HCT116 (cell line): ENCODE data around the gene GSKIP. TPM values are rescaled to one million over a fixed set of nuclear protein-coding genes. Genes with fewer than 3 reads are reported as not detected.

ENCODE experiments used
- ATAC-seq: fragments of 200-7000 bp; cut with Tn5 transposase; 2 replicates; pipeline ENCODE4 v1.9.1; 2020; ENCODE audit warnings: mild to moderate bottlenecking, moderate library complexity
- BruUV-seq: library from RNA; stranded (reverse); fragments of 400-500 nt; replicated peaks from 2 replicates; lab custom pipeline; 2021; lab: Mats Ljungman, UMichigan
- CTCF ChIA-PET: fragments of 300-600 bp; sonication (Branson Sonifier 250); formaldehyde crosslinking; loops from one replicate; lab custom pipeline; 2021; ENCODE audit warnings: antibody characterized with exemption; lab: Charles Lee
- POLR2A ChIA-PET: fragments of 300-600, 350-600 bp; sonication (Branson Sonifier 250); formaldehyde crosslinking; loops from one replicate; lab custom pipeline; 2021; ENCODE audit warnings: antibody characterized with exemption; lab: Charles Lee
- RAD21 ChIA-PET, 2 experiments: fragments of 300-600 bp; sonication (Branson Sonifier 250); formaldehyde crosslinking; loops; one replicate each; lab custom pipeline; 2023; ENCODE audit warnings: low total read pairs in 2 of 2; ENCODE audit not compliant: uncharacterized antibody in 2 of 2, unreplicated experiment in 2 of 2, low non-redundant PET in 1 of 2; lab: Charles Lee
- DNase-seq: peaks from one replicate; pipeline ENCODE4 v3.0.0-alpha.2; 2010; ENCODE audit warnings: low read depth, low spot score
- H2AFZ ChIP-seq: fragments of 200-600 bp; shearing (Covaris generic), sonication (generic); 2 replicates; pipeline ENCODE4 v1.6.1; 2017; ENCODE audit warnings: low read depth, mixed run types, mixed read lengths, antibody characterized with exemption, low read length; ENCODE audit not compliant: poor library complexity, severe bottlenecking
- H3K27ac ChIP-seq: 2 replicates; pipeline ENCODE4 v1.5.1; 2012; ENCODE audit warnings: low read depth, low read length
- H3K27me3 ChIP-seq: fragments of 200-600 bp; sonication (generic); 2 replicates; pipeline ENCODE4 v1.6.1; 2016; ENCODE audit warnings: mixed run types, low read length, mixed read lengths; ENCODE audit not compliant: insufficient read depth
- H3K36me3 ChIP-seq, 2 experiments: fragments of 200-500 bp in 1 of 2; fragments of 200-600 bp in 1 of 2; sonication (Bioruptor generic) in 1 of 2; sonication (generic) in 1 of 2; 2 replicates each; pipeline versions ENCODE4 v1.5.1 to v1.6.1; 2014 to 2016; ENCODE audit warnings: low read length in 2 of 2, inconsistent platforms in 1 of 2, mixed read lengths in 1 of 2, mixed run types in 1 of 2; ENCODE audit not compliant: insufficient read depth in 2 of 2, control insufficient read depth in 1 of 2
- H3K4me1 ChIP-seq, 2 experiments: fragments of 200-600 bp in 1 of 2; sonication (generic) in 1 of 2; 2 replicates each; pipeline versions ENCODE4 v1.5.1 to v1.6.1; 2012 to 2017; ENCODE audit warnings: low read length in 2 of 2, inconsistent platforms in 1 of 2, mild to moderate bottlenecking in 1 of 2, mixed read lengths in 1 of 2, mixed run types in 1 of 2, moderate library complexity in 1 of 2; ENCODE audit not compliant: insufficient read depth in 2 of 2, control insufficient read depth in 1 of 2
- H3K4me2 ChIP-seq: fragments of 200-600 bp; sonication (generic); 2 replicates; pipeline ENCODE4 v1.6.1; 2017; ENCODE audit warnings: mixed run types, low read length, mixed read lengths
- H3K4me3 ChIP-seq, 2 experiments: fragments of 200-600 bp in 1 of 2; sonication (generic) in 1 of 2; replicated peaks in 1 of 2; 2 replicates each; pipeline ENCODE4 v1.5.1; 2011 to 2016; ENCODE audit warnings: low read length in 2 of 2, control low read depth in 1 of 2, low read depth in 1 of 2, mild to moderate bottlenecking in 1 of 2, mixed read lengths in 1 of 2, mixed run types in 1 of 2
- H3K79me2 ChIP-seq: fragments of 200-600 bp; sonication (generic); 2 replicates; pipeline ENCODE4 v1.6.1; 2017; ENCODE audit warnings: mild to moderate bottlenecking, mixed run types, low read length, moderate library complexity, mixed read lengths; ENCODE audit not compliant: insufficient read depth
- H3K9ac ChIP-seq: fragments of 200-600 bp; sonication (generic); 2 replicates; pipeline ENCODE4 v1.6.1; 2016; ENCODE audit warnings: low read length, mixed read lengths
- H3K9me2 ChIP-seq: fragments of 200-600 bp; sonication (generic), shearing (Covaris generic); 2 replicates; pipeline ENCODE4 v1.6.1; 2017; ENCODE audit warnings: mixed run types, mild to moderate bottlenecking, moderate library complexity; ENCODE audit not compliant: insufficient read depth
- H3K9me3 ChIP-seq, 2 experiments: fragments of 200-500 bp in 1 of 2; fragments of 200-600 bp in 1 of 2; sonication (Bioruptor generic) in 1 of 2; sonication (generic) in 1 of 2; 2 replicates each; pipeline ENCODE4 v1.6.1; 2014 to 2017; ENCODE audit warnings: low read length in 2 of 2, mixed read lengths in 2 of 2, inconsistent platforms in 1 of 2, low read depth in 1 of 2, mild to moderate bottlenecking in 1 of 2, mixed run types in 1 of 2, moderate library complexity in 1 of 2; ENCODE audit not compliant: control insufficient read depth in 1 of 2, insufficient read depth in 1 of 2
- H4K20me1 ChIP-seq: fragments of 200-600 bp; sonication (generic), shearing (Covaris generic); 2 replicates; pipeline ENCODE4 v1.6.1; 2017; ENCODE audit warnings: mixed run types, mild to moderate bottlenecking, moderate library complexity; ENCODE audit not compliant: insufficient read depth
- CEBPB ChIP-seq: IDR thresholded peaks from 2 replicates; pipeline ENCODE4 v1.6.1; 2012; ENCODE audit warnings: low read depth
- CTCF ChIP-seq, 3 experiments: fragments of 200-600 bp in 1 of 3; sonication (generic) in 1 of 3; IDR thresholded peaks in 2 of 3; conservative IDR thresholded peaks in 1 of 3; 2 replicates each; pipeline ENCODE4 v1.5.1; 2012 to 2017; ENCODE audit warnings: low read depth in 2 of 3, low read length in 2 of 3, antibody characterized with exemption in 1 of 3, borderline replicate concordance in 1 of 3, control low read depth in 1 of 3, mild to moderate bottlenecking in 1 of 3, mixed read lengths in 1 of 3, mixed run types in 1 of 3, moderate library complexity in 1 of 3; ENCODE audit not compliant: insufficient read depth in 1 of 3
- EGR1 ChIP-seq: IDR thresholded peaks from 2 replicates; pipeline ENCODE4 v1.6.1; 2012; ENCODE audit warnings: low read depth
- ELF1 ChIP-seq: IDR thresholded peaks from 2 replicates; pipeline ENCODE4 v1.6.1; 2012; ENCODE audit warnings: low read depth, borderline replicate concordance
- EZH2 ChIP-seq: fragments of 200-600 bp; sonication (generic); IDR thresholded peaks from 2 replicates; pipeline ENCODE4 v1.6.1; 2017; ENCODE audit warnings: antibody characterized with exemption, mixed run types
- FOSL1 ChIP-seq: IDR thresholded peaks from 2 replicates; pipeline ENCODE4 v1.6.1; 2012; ENCODE audit warnings: low read depth
- JUND ChIP-seq: IDR thresholded peaks from 2 replicates; pipeline ENCODE4 v1.6.1; 2012
- POLR2AphosphoS5 ChIP-seq: IDR thresholded peaks from 2 replicates; pipeline ENCODE4 v1.6.1; 2011; ENCODE audit warnings: mild to moderate bottlenecking, low read depth, low read length, moderate library complexity
- RAD21 ChIP-seq: IDR thresholded peaks from 2 replicates; pipeline ENCODE4 v1.6.1; 2012; ENCODE audit warnings: low read depth, mild to moderate bottlenecking
- SIN3A ChIP-seq: IDR thresholded peaks from 2 replicates; pipeline ENCODE4 v1.6.1; 2012; ENCODE audit warnings: low read depth
- SP1 ChIP-seq: IDR thresholded peaks from 2 replicates; pipeline ENCODE4 v1.6.1; 2012; ENCODE audit warnings: low read depth
- SRF ChIP-seq: IDR thresholded peaks from 2 replicates; pipeline ENCODE4 v1.6.1; 2012; ENCODE audit warnings: low read depth
- TCF7L2 ChIP-seq: IDR thresholded peaks from 2 replicates; pipeline ENCODE4 v1.7.0; 2011; ENCODE audit warnings: borderline replicate concordance, inconsistent platforms; ENCODE audit not compliant: insufficient read depth, insufficient read length; ENCODE audit errors: extremely low read depth
- YY1 ChIP-seq: IDR thresholded peaks from 2 replicates; pipeline ENCODE4 v1.6.1; 2011; ENCODE audit warnings: low read length, low read depth, moderate library complexity, mild to moderate bottlenecking; ENCODE audit not compliant: insufficient replicate concordance; ENCODE audit errors: extremely low read depth
- intact Hi-C: fragments of 100-400 bp; cut with micrococcal nuclease; formaldehyde crosslinking; loops from 2 replicates; pipeline ENCODE4 v1.10.0; 2022
- total RNA-seq: library from RNA; stranded (reverse); gene quantifications from one replicate; pipeline ENCODE4 v1.2.1, GENCODE V29; 2021; ENCODE audit not compliant: unreplicated experiment
- TF ChIP-seq, protein P1 (sequence below): IDR thresholded peaks from 2 replicates; pipeline ENCODE4 v1.6.1; 2012; ENCODE audit warnings: low read depth

The GSKIP gene
- total RNA-seq, 1 experiment from 2014 or later, result 21.7 TPM

- H3K36me3 ChIP-seq, result 0 out of 4 replicates have a peak, but pooled peaks cover 0 to 8% of the 10 kb centered on the region in 2 experiments
- H3K4me1 ChIP-seq, result no peaks in the 10 kb centered on the region
- H3K27me3 ChIP-seq, result no peaks in the 10 kb centered on the region
- ChIA-PET POLR2A (no interaction called here), CTCF (no interaction called here), RAD21 (no interaction called here)
- H3K9me2 ChIP-seq, result no peaks in the 10 kb centered on the region
- no peaks in the 10 kb centered on the region for H3K79me2 ChIP-seq
- no peaks in the 10 kb centered on the region for H3K9me3 ChIP-seq
- no peak overlapping the region for H3K9ac ChIP-seq
- TF ChIP-seq JUND (no peak), CEBPB (no peak), CTCF (IDR thresholded peaks at IDR 0.05 in 2 of 3, conservative IDR thresholded peaks at IDR 0.05 in 1 of 3; ENCODE audit: borderline replicate concordance in 1 of 3, insufficient read depth in 1 of 3, low read depth in 2 of 3, low read length in 2 of 3) (no peak), ELF1 (no peak), TCF7L2 (no peak), EGR1 (no peak), SRF (no peak), SIN3A (no peak), POLR2AphosphoS5 (no peak), SP1 (no peak), YY1 (no peak), FOSL1 (no peak), EZH2 (no peak), RAD21 (no peak)
- TF ChIP-seq, protein P1, sequence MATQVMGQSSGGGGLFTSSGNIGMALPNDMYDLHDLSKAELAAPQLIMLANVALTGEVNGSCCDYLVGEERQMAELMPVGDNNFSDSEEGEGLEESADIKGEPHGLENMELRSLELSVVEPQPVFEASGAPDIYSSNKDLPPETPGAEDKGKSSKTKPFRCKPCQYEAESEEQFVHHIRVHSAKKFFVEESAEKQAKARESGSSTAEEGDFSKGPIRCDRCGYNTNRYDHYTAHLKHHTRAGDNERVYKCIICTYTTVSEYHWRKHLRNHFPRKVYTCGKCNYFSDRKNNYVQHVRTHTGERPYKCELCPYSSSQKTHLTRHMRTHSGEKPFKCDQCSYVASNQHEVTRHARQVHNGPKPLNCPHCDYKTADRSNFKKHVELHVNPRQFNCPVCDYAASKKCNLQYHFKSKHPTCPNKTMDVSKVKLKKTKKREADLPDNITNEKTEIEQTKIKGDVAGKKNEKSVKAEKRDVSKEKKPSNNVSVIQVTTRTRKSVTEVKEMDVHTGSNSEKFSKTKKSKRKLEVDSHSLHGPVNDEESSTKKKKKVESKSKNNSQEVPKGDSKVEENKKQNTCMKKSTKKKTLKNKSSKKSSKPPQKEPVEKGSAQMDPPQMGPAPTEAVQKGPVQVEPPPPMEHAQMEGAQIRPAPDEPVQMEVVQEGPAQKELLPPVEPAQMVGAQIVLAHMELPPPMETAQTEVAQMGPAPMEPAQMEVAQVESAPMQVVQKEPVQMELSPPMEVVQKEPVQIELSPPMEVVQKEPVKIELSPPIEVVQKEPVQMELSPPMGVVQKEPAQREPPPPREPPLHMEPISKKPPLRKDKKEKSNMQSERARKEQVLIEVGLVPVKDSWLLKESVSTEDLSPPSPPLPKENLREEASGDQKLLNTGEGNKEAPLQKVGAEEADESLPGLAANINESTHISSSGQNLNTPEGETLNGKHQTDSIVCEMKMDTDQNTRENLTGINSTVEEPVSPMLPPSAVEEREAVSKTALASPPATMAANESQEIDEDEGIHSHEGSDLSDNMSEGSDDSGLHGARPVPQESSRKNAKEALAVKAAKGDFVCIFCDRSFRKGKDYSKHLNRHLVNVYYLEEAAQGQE, result no peak
- intact Hi-C loops, result no loop called here
- no peak for ATAC-seq
- H3K4me2 ChIP-seq, result no peak overlapping the region
- no peak overlapping the region for H3K27ac ChIP-seq
- no peak overlapping the region for H2AFZ ChIP-seq
- no TSS peak for BruUV-seq
- no peak overlapping the region for H3K4me3 ChIP-seq
- H4K20me1 ChIP-seq, result no peaks in the 10 kb centered on the region
- DNase-seq, result no peak
Measured at GRCh38 chr14:96383445-96383844, 20.1 kb downstream of the GSKIP start.
